Peyer's patch (tissue), 4 donors: ENCODE measurements around the gene FAH. TPM values are rescaled to one million over a fixed set of nuclear protein-coding genes. Genes with fewer than 3 reads are reported as not detected.

Experiments used
- DNase-seq, 3 donors: peaks; one replicate each; pipeline ENCODE4 v3.0.0-alpha.2; 2017 to 2019
- H3K27ac ChIP-seq, 4 donors: fragments of 200-600 bp; sonication (generic); one replicate each; pipeline ENCODE4 v1.5.1; 2016 to 2019
- H3K27me3 ChIP-seq, 2 donors: fragments of 200-600 bp; sonication (generic); one replicate each; pipeline ENCODE4 v1.5.1; 2019
- H3K36me3 ChIP-seq, 3 donors: fragments of 200-600 bp; sonication (generic); one replicate each; pipeline ENCODE4 v1.5.1; 2016 to 2019
- H3K4me1 ChIP-seq, 4 donors: fragments of 200-600 bp; sonication (generic); one replicate each; pipeline ENCODE4 v1.5.1; 2016 to 2019
- H3K4me3 ChIP-seq, 4 donors: fragments of 200-600 bp; sonication (generic); 1 replicate in 3 of 4; 2 replicates in 1 of 4; pipeline ENCODE4 v1.5.1; 2016 to 2019; ENCODE audit warnings: mild to moderate bottlenecking in 1 of 4
- H3K9me3 ChIP-seq, 4 donors: fragments of 200-600 bp; sonication (generic); one replicate each; pipeline ENCODE4 v1.5.1; 2016 to 2019; ENCODE audit warnings: mild to moderate bottlenecking in 1 of 4
- CTCF ChIP-seq, 6 experiments: fragments of 450-650 bp in 4 of 6; fragments of 200-600 bp in 2 of 6; sonication (generic) in 1 of 6; IDR thresholded peaks; one replicate each; pipeline ENCODE4 v1.5.1; 2017 to 2019; ENCODE audit warnings: antibody characterized with exemption in 6 of 6, mild to moderate bottlenecking in 3 of 6, moderate library complexity in 1 of 6
- POLR2A ChIP-seq, 2 donors: fragments of 450-650 bp; IDR thresholded peaks; one replicate each; pipeline ENCODE4 v1.5.1; 2017; ENCODE audit warnings: antibody characterized with exemption in 2 of 2, mild to moderate bottlenecking in 2 of 2, moderate library complexity in 2 of 2
- total RNA-seq, 4 donors: library from RNA; depleted of rRNA; stranded (reverse); fragments of >200 nt; gene quantifications; one replicate each; pipeline ENCODE4 v1.1.0, GENCODE V29; 2016

FAH gene
- total RNA-seq, 4 donors from 2014 or later, result 6.6 to 17.3 (median 15.3) TPM

DNA sequence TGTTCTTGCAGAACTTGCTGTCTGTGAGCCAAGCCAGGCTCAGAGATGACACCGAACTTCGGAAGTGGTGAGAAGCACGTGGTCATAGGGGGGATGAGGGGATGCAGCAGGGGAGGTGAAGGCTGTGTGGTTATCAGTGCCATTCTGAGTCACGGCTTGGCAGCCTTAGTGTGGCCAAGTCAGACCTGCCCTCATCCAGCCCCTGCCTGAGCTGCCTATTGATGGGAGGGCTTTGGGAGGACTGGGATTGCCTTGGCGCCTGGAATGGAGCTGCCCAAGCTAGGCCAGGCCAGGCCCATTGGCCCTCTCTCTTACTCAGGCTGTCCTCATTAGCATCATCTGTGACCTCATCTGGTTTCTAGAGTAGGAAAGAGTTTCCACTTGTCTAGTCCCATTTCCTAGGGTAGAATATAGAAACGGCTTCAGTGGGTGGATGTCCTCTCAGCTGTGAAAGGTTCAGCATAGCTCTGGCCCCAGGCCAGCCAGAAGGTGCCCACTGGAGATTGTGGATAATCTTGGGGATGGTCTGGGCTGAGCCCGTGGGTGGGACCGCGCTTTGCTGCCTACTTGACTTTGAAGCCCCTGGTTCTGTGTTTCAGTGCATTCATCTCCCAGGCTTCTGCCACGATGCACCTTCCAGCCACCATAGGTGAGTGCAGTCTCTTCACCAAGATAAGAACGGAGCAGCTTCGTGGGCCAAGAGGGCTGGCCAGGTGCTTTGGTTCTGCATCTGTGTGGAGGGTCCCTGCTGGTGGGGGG, 7.2 kb downstream of the FAH start:
- Histone ChIP-seq H3K4me3 (no peak overlapping the region), H3K36me3 (peaks cover 0 to 13% (median 0%) of the 10 kb centered on the region in 3 donors), H3K9me3 (no peaks in the 10 kb centered on the region), H3K4me1 (peaks cover 0 to 20% (median 12%) of the 10 kb centered on the region in 4 donors), H3K27me3 (no peaks in the 10 kb centered on the region), H3K27ac (peak overlapping the region in 3 of 4 donors; percentile 21 to 32 (median 24))
- TF ChIP-seq POLR2A (IDR thresholded peaks at IDR 0.05), result no peak
- TF ChIP-seq CTCF (IDR thresholded peaks at IDR 0.05), result no peak
- DNase-seq, result no peak

DNA sequence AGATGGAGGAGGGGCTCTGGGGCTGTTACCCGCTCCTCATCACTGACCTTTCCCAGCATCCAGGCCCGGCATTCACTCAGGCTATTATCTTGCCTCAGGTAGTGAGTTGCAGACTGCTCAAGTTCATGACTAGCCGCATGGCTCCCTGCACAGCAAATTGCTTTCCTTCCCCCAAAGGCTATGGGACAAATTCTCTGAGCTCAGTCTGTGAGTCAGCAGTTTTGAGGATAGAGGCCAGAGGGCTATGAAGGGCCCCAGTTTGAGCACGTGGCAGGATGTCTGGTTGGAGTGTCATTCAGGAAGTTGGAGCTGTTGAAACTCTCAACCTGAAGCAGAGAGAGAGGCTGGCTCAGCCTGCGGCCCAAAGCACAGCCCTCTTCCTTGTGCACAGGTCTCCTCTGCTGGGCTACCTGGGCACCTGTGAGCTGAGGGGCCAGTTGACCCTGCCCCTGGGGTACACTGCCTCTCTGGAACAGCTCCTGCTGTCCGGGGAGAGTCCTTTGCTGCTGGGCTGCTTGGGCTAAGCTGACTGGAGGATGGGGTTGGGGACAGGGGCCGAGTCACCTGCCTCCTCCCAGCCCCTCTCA, 7.9 kb downstream of the FAH start:
- H3K9me3 ChIP-seq, result no peaks in the 10 kb centered on the region
- peaks cover 0 to 13% (median 0%) of the 10 kb centered on the region in 3 donors for H3K36me3 ChIP-seq
- peaks cover 0 to 19% (median 12%) of the 10 kb centered on the region in 4 donors for H3K4me1 ChIP-seq
- TF ChIP-seq CTCF (IDR thresholded peaks at IDR 0.05), result no peak
- no peak for TF ChIP-seq POLR2A (IDR thresholded peaks at IDR 0.05)
- H3K27me3 ChIP-seq, result no peaks in the 10 kb centered on the region
- no peak overlapping the region for H3K4me3 ChIP-seq
- DNase-seq, result peak in 2 of 3 donors; percentile 61 to 80
- H3K27ac ChIP-seq, result peak overlapping the region in 3 of 4 donors; percentile 24 to 57 (median 32)

GRCh38 chr15:80161468-80162016, 8.7 kb downstream of the FAH start:
- TF ChIP-seq CTCF (IDR thresholded peaks at IDR 0.05), result no peak
- no peak for TF ChIP-seq POLR2A (IDR thresholded peaks at IDR 0.05)
- Histone ChIP-seq H3K27me3 (no peaks in the 10 kb centered on the region), H3K4me1 (peaks cover 0 to 19% (median 12%) of the 10 kb centered on the region in 4 donors), H3K9me3 (no peaks in the 10 kb centered on the region), H3K27ac (no peak overlapping the region), H3K36me3 (peaks cover 0 to 13% (median 0%) of the 10 kb centered on the region in 3 donors), H3K4me3 (no peak overlapping the region)
- no peak for DNase-seq

- Histone ChIP-seq H3K4me1 (peaks cover 0 to 19% (median 12%) of the 10 kb centered on the region in 4 donors), H3K27ac (no peak overlapping the region), H3K9me3 (no peaks in the 10 kb centered on the region), H3K36me3 (peaks cover 0 to 13% (median 0%) of the 10 kb centered on the region in 3 donors), H3K27me3 (no peaks in the 10 kb centered on the region), H3K4me3 (no peak overlapping the region)
- no peak for TF ChIP-seq CTCF (IDR thresholded peaks at IDR 0.05)
- no peak for TF ChIP-seq POLR2A (IDR thresholded peaks at IDR 0.05)
- no peak for DNase-seq
Measured at GRCh38 chr15:80162059-80162554, 9.3 kb downstream of the FAH start.

- no peak overlapping the region for H3K27ac ChIP-seq
- DNase-seq, result no peak
Measured at GRCh38 chr15:80163217-80163616, 10.4 kb downstream of the FAH start.

More at GRCh38 chr15:80163217-80163616, 10.4 kb downstream of the FAH start:
- Histone ChIP-seq H3K27me3 (no peaks in the 10 kb centered on the region), H3K36me3 (peaks cover 0 to 13% (median 0%) of the 10 kb centered on the region in 3 donors), H3K9me3 (no peaks in the 10 kb centered on the region), H3K4me3 (no peak overlapping the region), H3K4me1 (peaks cover 0 to 19% (median 12%) of the 10 kb centered on the region in 4 donors)
- no peak for TF ChIP-seq CTCF (IDR thresholded peaks at IDR 0.05)
- no peak for TF ChIP-seq POLR2A (IDR thresholded peaks at IDR 0.05)
